GM19043 (cell line): ENCODE data around the gene CLTCL1.

Experiments
- ATAC-seq: cut with Tn5 transposase; IDR thresholded peaks from one replicate; pipeline ENCODE4 v1.9.1; 2021; ENCODE audit warnings: low read depth; ENCODE audit not compliant: unreplicated experiment

Gene CLTCL1

GRCh38 chr22:19137384-19138216, 153.9 kb downstream of the CLTCL1 start:
- ATAC-seq: no peak

- ATAC-seq: no peak
These were observed 154.6 kb downstream of the CLTCL1 start for GRCh38 chr22:19136915-19137314.

- ATAC-seq: no peak
These were observed 156.6 kb downstream of the CLTCL1 start for GRCh38 chr22:19134874-19135273.

GRCh38 chr22:19134176-19134831, 157.2 kb downstream of the CLTCL1 start:
- no peak for ATAC-seq

- no peak for ATAC-seq
These were observed 158.0 kb downstream of the CLTCL1 start for GRCh38 chr22:19133561-19133960.

GRCh38 chr22:19132693-19133400, 158.7 kb downstream of the CLTCL1 start:
- ATAC-seq: no peak

- no peak for ATAC-seq
These were observed 159.4 kb downstream of the CLTCL1 start for GRCh38 chr22:19132153-19132552.

GRCh38 chr22:19131685-19132015, 159.9 kb downstream of the CLTCL1 start:
- ATAC-seq: no peak

- no peak for ATAC-seq
These were observed 160.4 kb downstream of the CLTCL1 start, which contains the start of gene TSSK2 for GRCh38 chr22:19130959-19131684. TSSK2 (plus strand) TSS chr22:19131308; CDS start chr22:19131400, 92 bp downstream.

GRCh38 chr22:19129871-19130270, 161.6 kb downstream of the CLTCL1 start:
- no peak for ATAC-seq
